HG03457 (cell line): ENCODE data around the gene PCDH12.

ENCODE experiments used
- ATAC-seq: cut with Tn5 transposase; IDR thresholded peaks from one replicate; pipeline ENCODE4 v1.9.1; 2021; ENCODE audit warnings: moderate number of reproducible peaks; ENCODE audit not compliant: unreplicated experiment

The PCDH12 gene

DNA sequence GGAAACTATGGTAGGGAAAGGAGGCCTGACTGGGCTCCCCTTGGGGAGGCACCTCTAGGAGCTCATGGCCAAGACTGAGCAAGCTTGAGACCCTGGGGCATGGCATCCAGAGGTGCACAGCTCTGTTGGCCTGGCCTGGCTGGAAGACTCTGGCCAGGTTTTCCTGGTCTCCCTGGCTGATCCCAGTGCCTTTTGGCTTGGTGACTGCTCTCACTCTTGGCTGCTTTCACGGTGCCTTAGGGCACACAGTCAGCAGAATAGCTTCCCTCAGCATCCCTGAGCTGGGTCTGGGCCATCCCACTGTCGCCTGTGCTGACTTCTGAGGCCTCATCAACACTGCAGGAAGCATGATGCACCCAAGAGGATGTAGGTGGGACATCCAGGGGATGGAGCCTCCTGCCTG is 47.7 kb downstream of the PCDH12 start:
- no peak for ATAC-seq

DNA sequence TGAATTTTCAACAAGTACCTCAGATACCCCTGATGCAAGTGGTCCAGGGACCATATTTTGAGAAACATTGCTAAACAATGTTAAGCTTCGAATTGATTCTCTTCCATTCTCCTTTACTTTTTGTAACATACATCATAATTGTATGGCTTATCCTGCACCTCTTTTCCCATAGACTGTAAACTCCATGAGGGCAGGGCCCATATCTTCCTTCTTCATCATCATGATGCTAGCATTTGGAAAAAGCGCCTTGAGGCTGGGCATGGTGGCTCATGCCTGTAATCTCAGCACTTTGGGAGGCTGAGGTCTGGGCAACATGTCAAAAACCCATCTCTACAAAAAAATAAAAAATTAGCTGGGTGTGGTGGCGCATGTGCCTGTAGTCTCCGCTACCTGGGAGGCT is 48.8 kb downstream of the PCDH12 start:
- no peak for ATAC-seq

DNA sequence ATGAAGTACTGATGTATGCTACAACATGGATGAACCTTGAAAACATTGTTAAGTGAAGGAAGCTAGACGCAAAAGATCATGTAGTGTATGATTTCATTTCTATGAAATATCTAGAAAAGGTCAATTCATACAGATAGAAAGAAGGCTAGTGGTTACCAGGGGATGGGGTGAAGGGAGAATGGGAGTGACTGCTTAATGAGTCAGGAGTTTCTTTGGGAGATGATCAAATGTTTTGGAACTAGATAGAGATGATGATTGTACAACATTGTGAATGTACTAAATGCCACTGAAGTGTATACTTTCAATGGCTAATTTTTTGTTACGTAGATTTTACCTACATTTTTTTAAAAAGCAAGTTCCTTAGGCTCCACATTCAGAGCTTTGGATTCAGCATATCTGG is 49.2 kb downstream of the PCDH12 start:
- ATAC-seq: no peak

DNA sequence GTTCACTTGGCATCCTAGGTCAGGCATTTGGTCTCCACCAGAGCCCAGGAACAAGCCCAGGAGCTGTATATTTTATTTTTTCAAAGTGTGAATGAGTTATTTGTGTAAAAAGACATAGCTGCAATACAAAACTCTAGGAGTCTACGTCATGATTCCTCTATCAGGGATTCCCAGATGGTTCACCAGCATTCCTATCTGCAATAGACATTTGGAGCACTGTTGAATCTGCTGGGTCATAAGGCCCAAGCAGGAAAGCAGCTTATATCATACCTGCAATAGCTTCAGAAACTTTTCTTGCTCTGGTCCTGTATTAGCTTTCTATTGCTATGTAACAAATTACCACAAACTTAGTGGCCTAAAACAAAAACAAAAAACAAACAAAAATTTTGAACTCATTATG is 51.0 kb downstream of the PCDH12 start:
- no peak for ATAC-seq

DNA sequence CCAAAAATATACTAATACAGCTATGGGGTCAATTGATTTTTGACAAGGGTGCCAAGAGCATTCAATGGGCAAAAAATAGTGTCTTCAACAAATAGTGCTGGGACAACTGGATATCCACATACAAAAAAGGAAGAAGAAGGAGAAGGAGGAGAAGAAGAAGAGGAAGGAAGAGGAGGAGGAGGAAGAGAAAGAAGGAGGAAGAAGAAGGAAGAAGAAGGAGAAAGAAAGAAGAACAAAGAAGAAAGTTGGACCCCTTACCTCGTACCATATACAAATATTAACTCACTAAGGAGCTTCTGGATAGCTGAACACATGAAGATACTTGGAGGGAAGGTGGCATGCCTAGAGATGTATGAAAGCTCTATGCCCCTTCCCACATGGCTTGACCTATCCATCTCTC is 51.5 kb downstream of the PCDH12 start:
- no peak for ATAC-seq

DNA sequence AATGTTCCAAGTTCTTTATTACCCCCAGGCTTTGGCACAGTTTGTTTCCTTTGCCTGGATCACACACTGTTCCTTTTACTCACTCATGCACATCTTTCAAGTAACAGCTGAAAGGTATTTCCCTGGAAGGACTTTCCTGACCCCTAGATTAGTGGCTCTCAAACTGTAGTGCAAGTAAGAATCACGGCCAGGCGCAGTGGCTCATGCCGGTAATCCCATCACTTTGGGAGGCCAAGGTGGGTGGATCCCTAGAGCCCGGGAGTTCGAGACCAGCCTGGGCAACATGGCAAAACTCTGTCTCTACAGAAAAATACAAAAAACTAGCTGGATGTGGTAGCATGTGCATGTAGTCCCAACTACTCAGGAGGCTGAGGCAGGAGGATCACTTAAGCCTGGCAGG is 53.5 kb downstream of the PCDH12 start:
- no peak for ATAC-seq

DNA sequence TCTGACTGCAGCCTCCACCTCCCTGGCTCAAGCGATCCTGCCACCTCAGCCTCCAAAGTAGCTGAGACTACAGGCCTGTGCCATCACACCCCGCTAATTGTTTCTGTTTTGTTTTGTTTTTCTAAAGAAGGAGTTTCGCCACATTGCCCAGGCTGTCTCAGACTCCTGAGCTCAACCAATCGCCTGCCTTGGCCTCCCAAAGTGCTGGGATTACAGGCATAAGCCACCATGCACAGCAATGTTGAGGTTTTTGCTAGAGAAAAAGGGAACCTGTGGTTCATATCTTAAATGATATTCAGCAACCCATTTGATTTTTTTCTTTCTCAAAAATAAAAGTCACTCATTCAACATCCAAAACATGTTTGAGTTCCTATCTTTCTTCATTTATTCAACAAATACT is 54.7 kb downstream of the PCDH12 start:
- ATAC-seq: no peak

DNA sequence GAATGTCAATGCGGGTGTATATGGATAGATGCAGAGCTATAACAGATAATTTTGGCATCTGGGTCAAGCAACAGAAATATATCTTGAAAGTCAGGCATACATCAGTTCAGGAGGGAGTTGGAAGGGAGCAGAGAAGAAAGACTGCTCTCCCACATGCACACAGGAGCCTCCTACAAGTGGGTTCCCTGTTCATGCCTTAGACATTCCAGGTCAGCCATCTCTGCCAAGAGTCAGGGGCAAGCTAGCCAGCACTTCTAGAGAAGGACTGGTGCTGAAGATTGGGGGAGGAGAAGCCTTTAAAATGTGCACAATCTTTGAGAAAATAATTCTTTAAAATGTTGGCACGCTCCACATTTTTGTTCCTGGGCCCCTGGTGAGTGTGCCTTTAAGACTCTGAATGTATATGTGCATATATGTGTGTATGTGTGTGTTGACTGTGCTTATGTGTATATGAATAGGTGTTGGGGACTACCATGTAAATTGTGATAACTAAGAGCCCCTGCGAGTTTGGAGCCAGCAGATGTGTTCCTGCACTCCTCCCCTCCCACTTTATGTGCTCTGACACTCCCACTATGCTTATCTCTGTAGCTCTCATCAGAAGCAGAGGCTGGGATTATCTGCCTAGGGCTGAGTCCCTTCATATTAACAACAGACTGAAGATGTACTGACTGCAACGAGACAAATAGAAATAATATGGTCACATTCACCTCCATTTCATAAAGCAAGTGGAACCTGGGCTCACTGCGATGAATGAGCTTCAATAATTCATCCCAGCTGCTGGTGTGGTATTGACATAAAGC is 55.8 kb downstream of the PCDH12 start:
- ATAC-seq: no peak

DNA sequence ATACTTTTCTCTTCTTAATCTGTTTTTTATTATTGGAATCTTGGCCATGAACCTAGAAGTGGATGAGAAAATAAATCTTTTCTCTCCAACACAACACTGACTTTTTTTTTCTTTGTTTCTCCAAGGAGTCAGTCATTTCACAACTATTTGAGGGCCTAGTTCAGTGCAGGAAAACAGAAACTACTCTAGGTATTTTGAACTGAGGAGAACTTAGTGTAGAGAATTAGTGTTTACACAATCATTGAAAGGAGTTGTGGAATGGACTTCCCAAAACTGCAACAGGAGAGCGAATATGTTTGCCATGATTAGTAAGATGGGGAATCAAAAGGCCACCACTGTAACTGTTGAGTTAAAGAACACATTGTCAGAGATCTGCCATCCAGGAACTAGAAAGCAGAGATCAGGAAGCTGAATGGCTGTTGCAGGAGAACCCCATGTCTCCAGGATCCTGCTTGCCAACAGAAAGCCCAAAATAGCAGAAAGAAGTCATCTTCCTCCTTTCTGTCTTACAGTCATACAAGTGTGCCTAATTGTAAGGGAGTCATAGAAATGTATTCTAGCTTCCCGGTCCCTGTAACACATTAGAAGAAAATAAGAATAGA is 59.5 kb downstream of the PCDH12 start:
- no peak for ATAC-seq

DNA sequence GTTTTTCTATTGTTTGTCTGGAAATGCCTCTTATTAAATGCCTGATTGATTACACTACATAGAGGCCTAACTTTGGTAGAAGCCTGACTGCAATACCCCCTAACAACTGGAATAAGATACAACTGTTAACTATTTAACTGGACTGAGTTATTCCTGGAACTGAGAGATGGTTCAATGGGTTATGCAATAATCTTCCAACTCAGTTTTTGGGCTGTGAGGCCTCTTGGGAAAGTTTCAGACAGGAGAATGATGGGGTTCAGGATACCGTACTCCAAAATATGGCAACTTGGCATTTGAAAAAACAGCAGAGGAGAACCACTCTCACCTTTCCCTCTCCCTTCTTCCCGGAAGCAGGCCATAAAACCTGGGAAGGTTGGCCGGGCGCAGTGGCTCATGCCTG is 60.6 kb downstream of the PCDH12 start:
- ATAC-seq: no peak
